ENCODE measurements around the gene NKIRAS1.

NKIRAS1 gene

GRCh38 chr3:23942546-23942945 is 25.8 kb upstream of the NKIRAS1 start:
- in situ Hi-C loops (cut with MboI; ENCODE audit: low sequenced_read_pairs, unreplicated experiment), result no loop called here
- DNase-seq (ENCODE audit: low spot score), result no peak
- TF ChIP-seq CTCF (IDR thresholded peaks at IDR 0.05; ENCODE audit: borderline replicate concordance, control extremely low read depth, extremely low read depth, insufficient read depth, missing control alignments), result no peak

GRCh38 chr3:23941440-23941839 is 24.6 kb upstream of the NKIRAS1 start:
- in situ Hi-C loops (cut with MboI; ENCODE audit: low sequenced_read_pairs, unreplicated experiment), result no loop called here
- TF ChIP-seq CTCF (IDR thresholded peaks at IDR 0.05; ENCODE audit: borderline replicate concordance, control extremely low read depth, extremely low read depth, insufficient read depth, missing control alignments), result no peak
- DNase-seq (ENCODE audit: low spot score), result no peak

- TF ChIP-seq CTCF (IDR thresholded peaks at IDR 0.05; ENCODE audit: borderline replicate concordance, control extremely low read depth, extremely low read depth, insufficient read depth, missing control alignments), result no peak
- in situ Hi-C loops (cut with MboI; ENCODE audit: low sequenced_read_pairs, unreplicated experiment), result no loop called here
- no peak for DNase-seq (ENCODE audit: low spot score)
These were observed 24.0 kb upstream of the NKIRAS1 start for GRCh38 chr3:23940775-23941174.

- no peak for DNase-seq (ENCODE audit: low spot score)
- in situ Hi-C loops (cut with MboI; ENCODE audit: low sequenced_read_pairs, unreplicated experiment), result no loop called here
These were observed 21.9 kb upstream of the NKIRAS1 start for GRCh38 chr3:23938688-23939087.

GRCh38 chr3:23937296-23937695 is 20.5 kb upstream of the NKIRAS1 start:
- no peak for TF ChIP-seq CTCF (IDR thresholded peaks at IDR 0.05; ENCODE audit: borderline replicate concordance, control extremely low read depth, extremely low read depth, insufficient read depth, missing control alignments)
- in situ Hi-C loops (cut with MboI; ENCODE audit: low sequenced_read_pairs, unreplicated experiment), result no loop called here
- no peak for DNase-seq (ENCODE audit: low spot score)

More at GRCh38 chr3:23938688-23939087, 21.9 kb upstream of the NKIRAS1 start:
- TF ChIP-seq CTCF (IDR thresholded peaks at IDR 0.05; ENCODE audit: borderline replicate concordance, control extremely low read depth, extremely low read depth, insufficient read depth, missing control alignments), result no peak

GRCh38 chr3:23934253-23934652 is 17.5 kb upstream of the NKIRAS1 start:
- DNase-seq (ENCODE audit: low spot score), result no peak
- TF ChIP-seq CTCF (IDR thresholded peaks at IDR 0.05; ENCODE audit: borderline replicate concordance, control extremely low read depth, extremely low read depth, insufficient read depth, missing control alignments), result no peak
- in situ Hi-C loops (cut with MboI; ENCODE audit: low sequenced_read_pairs, unreplicated experiment), result no loop called here

- in situ Hi-C loops (cut with MboI; ENCODE audit: low sequenced_read_pairs, unreplicated experiment), result no loop called here
- TF ChIP-seq CTCF (IDR thresholded peaks at IDR 0.05; ENCODE audit: borderline replicate concordance, control extremely low read depth, extremely low read depth, insufficient read depth, missing control alignments), result no peak
- DNase-seq (ENCODE audit: low spot score), result no peak
These were observed 15.8 kb upstream of the NKIRAS1 start for GRCh38 chr3:23932571-23932970.
